HG03060 (cell line): Measurements from ENCODE around the gene CADM4.
"Not testable (repeated sequence)": the region's sequence is repeated elsewhere in the genome, so short reads cannot be mapped to it uniquely, and the experiment has no call there.

Source experiments
- ATAC-seq: cut with Tn5 transposase; IDR thresholded peaks from one replicate; pipeline ENCODE4 v1.9.1; 2021; ENCODE audit warnings: low read depth, moderate number of reproducible peaks; ENCODE audit not compliant: unreplicated experiment

The CADM4 gene

GRCh38 chr19:43636121-43636683 is 3.4 kb downstream of the CADM4 start:
- no peak for ATAC-seq

DNA sequence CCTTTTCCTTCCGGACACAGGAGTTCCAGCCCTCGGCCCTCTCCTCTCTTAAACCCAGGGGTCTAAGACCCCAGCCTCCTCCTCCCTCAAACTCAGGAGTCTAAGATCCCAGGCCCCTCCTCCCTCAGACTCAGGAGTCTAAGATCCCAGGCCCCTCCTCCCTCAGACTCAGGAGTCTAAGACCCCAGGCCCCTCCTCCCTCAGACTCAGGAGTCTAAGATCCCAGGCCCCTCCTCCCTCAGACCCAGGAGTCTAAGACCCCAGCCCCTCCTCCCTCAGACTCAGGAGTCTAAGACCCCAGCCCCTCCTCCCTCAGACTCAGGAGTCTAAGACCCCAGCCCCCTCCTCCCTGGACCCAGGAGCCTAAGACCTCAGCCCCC is 4.1 kb downstream of the CADM4 start:
- ATAC-seq, result not testable (repeated sequence)

DNA sequence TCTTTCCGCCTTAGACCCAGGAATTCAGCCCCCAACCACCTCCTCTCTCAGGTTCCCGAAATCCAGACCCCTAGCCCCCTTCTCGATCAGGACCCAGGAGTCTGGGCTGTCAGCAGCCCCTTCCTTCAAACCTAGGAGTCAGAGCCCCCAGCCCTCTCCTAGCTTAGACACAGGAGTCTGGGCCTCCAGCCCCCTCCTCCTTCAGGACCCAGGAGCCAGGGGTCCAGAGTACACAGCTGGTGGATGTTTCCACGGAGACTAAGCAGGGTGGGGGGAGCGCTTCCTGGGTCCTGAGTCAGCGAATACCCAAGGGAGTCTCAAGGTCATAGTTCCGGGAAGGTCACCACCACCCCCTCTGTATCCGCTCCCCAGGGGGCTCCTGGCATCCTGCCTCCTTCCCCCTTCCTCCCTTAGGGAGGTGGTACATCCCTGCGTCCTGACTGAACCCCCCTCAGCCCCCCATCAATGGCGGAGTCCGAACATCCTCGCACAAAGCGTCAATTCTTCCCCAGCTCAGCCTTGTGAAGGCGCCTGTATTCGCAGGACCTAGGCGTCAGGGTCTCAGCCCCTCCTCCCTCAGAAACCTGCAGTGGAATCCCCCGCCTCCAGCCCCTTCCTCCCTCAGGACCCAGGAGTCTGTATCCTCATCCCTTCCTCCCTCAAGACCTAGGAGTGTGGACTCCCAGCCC is 4.6 kb downstream of the CADM4 start:
- no peak for ATAC-seq

- no peak for ATAC-seq
Measured at GRCh38 chr19:43634506-43634871, 5.2 kb downstream of the CADM4 start.

GRCh38 chr19:43634068-43634467 is 5.6 kb downstream of the CADM4 start:
- ATAC-seq, result no peak

- ATAC-seq, result no peak
Measured at GRCh38 chr19:43633520-43633919, 6.1 kb downstream of the CADM4 start.

DNA sequence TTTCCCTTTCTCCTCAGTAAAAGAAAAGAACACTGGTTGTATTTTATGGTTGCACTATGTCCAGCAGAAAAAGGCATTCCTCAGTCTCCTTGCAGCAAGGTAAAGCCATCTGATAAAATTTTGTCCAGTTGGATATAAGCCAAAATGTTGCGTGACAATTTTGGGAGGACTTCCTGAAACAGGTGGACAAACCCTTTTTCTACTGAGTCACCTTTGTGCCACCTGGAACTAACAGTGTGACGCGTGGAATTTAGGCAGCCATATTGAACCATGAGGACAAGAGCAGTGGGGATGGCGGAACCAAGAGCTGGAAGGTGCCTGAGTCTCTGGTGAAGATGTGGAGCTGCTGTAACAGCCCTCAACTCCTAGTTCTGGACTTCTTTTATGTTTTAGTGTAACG is 8.2 kb downstream of the CADM4 start:
- no peak for ATAC-seq

GRCh38 chr19:43628646-43629326 is 10.9 kb downstream of the CADM4 start:
- ATAC-seq, result no peak

DNA sequence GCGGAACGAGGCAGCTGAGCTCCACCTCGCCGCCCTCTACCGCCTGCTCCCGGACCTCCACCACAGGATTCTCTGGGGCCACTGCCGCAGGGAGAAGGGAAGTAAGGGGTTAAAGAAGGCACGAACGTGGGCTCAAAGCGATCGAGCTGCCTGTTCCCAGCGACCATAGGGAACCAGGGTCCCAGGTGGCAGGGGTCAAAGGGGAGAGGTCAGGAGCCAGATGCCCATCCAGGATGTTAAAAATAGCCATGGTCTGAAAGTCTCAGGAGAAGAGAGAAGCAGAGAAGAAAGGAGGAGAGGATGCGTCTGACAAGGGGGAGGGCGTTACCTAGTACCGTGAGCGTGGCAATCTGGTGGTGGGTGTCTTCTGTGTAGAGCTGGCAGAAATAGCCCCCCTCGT is 12.8 kb downstream of the CADM4 start:
- no peak for ATAC-seq

DNA sequence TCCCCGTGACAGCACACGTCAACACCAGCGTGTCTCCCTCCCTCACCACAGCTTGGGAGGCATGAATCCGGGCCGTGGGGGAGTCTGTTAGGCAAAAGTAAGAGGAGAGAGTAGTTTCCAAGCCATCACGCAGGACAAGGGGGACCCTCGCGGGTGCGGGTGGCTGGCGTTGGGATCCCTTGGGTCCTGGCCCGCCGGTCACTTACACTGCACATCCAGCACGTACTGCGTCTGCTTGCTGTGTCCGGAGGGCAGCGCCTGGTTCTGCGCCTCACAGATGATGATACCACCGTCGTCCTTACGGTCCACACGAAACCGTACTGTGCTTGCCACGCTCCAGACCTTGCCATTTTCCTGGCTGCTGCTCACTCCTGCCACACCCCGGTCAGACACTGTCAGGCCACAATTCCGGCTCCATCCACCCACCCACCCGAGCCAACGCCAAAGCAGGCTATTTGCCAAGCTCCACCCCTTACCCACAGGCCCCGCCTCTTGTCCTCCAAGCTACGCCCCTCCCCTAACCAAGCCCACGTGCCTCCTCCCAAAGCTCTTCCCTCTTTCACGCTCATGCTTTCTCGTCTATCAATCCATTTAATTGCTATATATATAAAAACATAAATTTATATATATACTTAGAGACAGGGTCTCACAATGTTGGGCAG is 13.6 kb downstream of the CADM4 start:
- no peak for ATAC-seq

- ATAC-seq, result no peak
Measured at GRCh38 chr19:43624933-43625332, 14.7 kb downstream of the CADM4 start.

GRCh38 chr19:43623889-43624670 is 15.6 kb downstream of the CADM4 start:
- no peak for ATAC-seq

DNA sequence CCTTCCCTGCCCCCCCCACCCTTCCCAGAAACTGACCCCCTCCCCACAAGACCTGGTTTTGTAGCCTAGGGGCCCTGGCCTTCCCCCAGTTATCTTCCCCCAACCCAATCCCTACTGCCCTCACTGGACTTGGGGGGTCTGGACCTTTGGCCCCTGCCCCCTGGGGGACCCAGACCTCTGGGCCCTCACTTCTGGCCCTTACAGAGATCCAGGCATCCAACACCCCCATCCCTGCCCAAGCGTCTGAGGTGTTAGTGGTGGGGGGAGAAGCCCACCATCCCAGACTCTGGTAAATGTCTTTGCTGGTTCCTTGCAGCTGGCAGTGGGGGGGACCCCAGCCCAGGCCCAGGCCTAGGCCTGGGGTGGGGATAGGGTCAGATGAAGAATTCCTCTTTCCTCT is 16.7 kb downstream of the CADM4 start:
- no peak for ATAC-seq

DNA sequence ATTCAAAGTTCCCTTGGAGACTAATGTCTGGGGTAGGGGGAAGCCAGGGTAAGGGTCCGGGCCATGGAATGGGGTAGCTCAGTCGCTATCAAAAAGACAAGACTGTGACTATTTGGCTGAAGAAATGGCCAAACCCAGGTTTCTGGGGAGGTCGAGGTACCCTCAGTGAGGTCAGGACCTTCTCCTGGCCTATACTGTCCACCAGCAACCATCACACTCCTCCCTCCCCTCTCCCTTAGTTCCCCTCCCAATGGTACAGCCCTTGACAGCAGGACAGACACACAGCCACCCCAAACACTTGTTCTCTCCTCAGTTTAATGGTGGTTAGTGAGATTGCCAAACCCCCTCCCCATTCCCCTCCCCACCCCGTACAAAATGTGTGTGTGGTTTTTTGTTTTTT is 17.6 kb downstream of the CADM4 start:
- ATAC-seq, result no peak

GRCh38 chr19:43620061-43621001 is 19.3 kb downstream of the CADM4 start:
- no peak for ATAC-seq

DNA sequence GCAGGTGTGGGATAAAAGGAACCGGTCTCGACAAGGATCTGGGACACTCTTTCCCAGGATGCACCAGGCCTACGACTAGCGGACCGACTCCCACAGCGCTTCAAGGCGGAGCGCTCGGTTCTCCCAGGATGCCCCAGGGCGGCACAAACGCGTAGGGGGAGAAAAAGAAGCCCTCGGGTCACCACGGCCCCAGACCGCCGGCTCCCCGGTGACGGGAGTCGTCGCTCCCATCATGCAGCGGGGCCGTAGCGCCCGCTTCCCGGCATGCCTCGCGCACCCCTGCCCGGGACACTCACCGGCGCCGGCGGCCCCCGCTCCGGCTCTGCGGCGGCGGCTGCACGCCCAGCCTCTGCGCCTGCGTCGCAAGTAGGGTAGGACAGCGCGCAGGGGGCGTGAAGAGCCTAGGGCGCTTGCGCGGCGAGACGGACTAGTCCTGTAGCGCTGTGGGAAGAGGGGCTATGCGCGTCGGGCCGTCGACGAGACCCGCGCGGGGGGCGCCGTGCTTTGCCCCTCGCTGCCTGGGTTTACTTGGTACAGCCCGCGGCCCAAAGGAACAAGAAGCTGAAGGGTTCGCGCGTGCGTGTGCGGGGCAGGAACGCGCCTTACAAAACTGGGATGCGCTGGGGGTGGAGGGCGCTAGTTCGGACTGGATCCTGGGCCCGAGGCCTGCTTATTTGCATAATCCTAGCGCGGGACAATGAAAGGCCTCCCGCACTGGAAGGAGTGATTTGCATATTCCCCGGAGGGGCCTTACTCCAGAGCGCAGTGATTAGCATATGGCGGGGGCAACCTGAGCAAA is 20.2 kb downstream of the CADM4 start, which contains the start of gene ZNF428:
Gene ZNF428 (minus strand): TSS at position 368 of the 799 bp plus-strand sequence. CDS start 5,325 bp downstream, outside the sequence.
- ATAC-seq, result peak; percentile 40

- ATAC-seq, result no peak
Measured at GRCh38 chr19:43618921-43619261, 20.8 kb downstream of the CADM4 start.

GRCh38 chr19:43616954-43617353 is 22.7 kb downstream of the CADM4 start:
- ATAC-seq, result no peak

GRCh38 chr19:43616306-43616705 is 23.3 kb downstream of the CADM4 start:
- ATAC-seq, result no peak
